ENCODE measurements around the gene GMPPA. TPM values are rescaled to one million over a fixed set of nuclear protein-coding genes. Genes with fewer than 3 reads are reported as not detected.

GMPPA gene
- total RNA-seq, 1 experiment from 2014 or later, result 32.0 TPM

DNA sequence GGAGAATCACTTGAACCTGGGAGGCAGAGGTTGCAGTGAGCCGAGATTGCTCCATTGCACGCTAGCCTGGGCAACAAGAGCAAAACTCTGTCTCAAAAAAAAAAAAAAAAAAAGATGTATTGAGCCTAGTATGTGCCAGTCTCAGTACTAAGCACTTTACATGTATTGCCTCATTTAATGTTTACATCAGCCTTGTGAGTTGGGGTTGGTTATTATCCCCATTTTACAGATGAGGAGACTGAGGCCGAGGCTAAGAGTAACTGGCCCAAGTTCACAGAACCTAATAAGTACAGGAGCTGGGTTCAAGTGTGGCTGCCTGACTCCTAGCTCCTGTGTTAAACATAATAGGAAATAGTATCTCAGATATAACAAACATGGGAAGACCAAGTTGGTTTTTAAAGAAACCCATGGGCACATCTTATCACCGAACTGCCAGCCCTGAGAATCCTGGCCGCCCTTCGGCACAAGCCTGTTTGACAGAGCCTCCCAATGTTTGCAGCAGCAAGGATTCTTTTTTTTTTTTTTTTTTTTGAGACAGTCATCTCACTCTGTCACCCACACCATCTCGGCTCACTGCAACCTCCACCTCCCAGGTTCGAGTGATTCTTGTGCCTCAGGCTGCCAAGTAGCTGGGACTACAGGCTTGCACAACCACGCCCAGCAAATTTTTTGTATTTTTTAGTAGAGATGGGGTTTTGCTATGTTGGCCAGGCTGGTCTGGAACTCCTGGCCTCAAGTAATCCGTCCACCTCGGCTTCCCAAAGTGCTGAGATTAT lies 24.2 kb upstream of the GMPPA start:
- no peaks in the 10 kb centered on the region for H3K27me3 ChIP-seq (ENCODE audit: insufficient read depth, low read length)
- H3K18ac ChIP-seq (ENCODE audit: insufficient read length, low read depth, low read length), result no peak overlapping the region
- H2BK20ac ChIP-seq (ENCODE audit: low read depth, low read length, poor library complexity, severe bottlenecking), result no peak overlapping the region
- no peak overlapping the region for H3K23ac ChIP-seq (ENCODE audit: insufficient read length, low read depth, low read length)
- no peak overlapping the region for H4K8ac ChIP-seq (replicated peaks; ENCODE audit: insufficient read length, low read depth, low read length)
- no peak overlapping the region for H2BK120ac ChIP-seq (ENCODE audit: low read depth, low read length, poor library complexity, severe bottlenecking)
- no peak overlapping the region for H2BK12ac ChIP-seq (ENCODE audit: insufficient read length, low read depth, low read length)
- TF ChIP-seq CTCF (conservative IDR thresholded peaks at IDR 0.05), result no peak
- no peak overlapping the region for H3K4ac ChIP-seq (ENCODE audit: low read depth, low read length)
- no peak overlapping the region for H2AK5ac ChIP-seq (ENCODE audit: insufficient read length, low read length)
- no peaks in the 10 kb centered on the region; a peak in 2 of 5 replicates for H3K9me3 Mint-ChIP-seq
- no peak overlapping the region for H3K4me2 ChIP-seq (ENCODE audit: insufficient read depth, insufficient read length, low read length)
- no CpG with 5 or more reads among the region's 11 CpGs for WGBS (ENCODE audit: extremely low coverage, insufficient read length, low lambda C conversion rate)
- H2BK5ac ChIP-seq (ENCODE audit: insufficient read length, low read length), result no peak overlapping the region
- H4K20me1 ChIP-seq (ENCODE audit: control insufficient read depth, insufficient read depth, insufficient read length), result no peaks in the 10 kb centered on the region
- H3K27ac Mint-ChIP-seq, result no peak overlapping the region
- no peaks in the 10 kb centered on the region for H3K79me2 ChIP-seq (ENCODE audit: insufficient read depth, low read length)
- H3K14ac ChIP-seq (ENCODE audit: insufficient read depth, low read length), result no peak overlapping the region
- no peak overlapping the region for H3K4me3 Mint-ChIP-seq
- peaks cover 7% of the 10 kb centered on the region for H3K27me3 Mint-ChIP-seq (ENCODE audit: low read depth)
- peaks cover 0 to 4% (median 0%) of the 10 kb centered on the region in 3 experiments; a peak in 3 of 7 replicates for H3K36me3 Mint-ChIP-seq (ENCODE audit: insufficient read depth in 1 of 3, low read depth in 3 of 3)
- H3K4me1 ChIP-seq (ENCODE audit: insufficient read depth, low read length), result no peaks in the 10 kb centered on the region
- no peak overlapping the region for H4K5ac ChIP-seq (ENCODE audit: insufficient read length, low read depth, low read length)
- no peak overlapping the region for H4K91ac ChIP-seq (ENCODE audit: insufficient read length, low read depth, low read length)
- no peak for DNase-seq
- H2BK15ac ChIP-seq (ENCODE audit: low read depth, low read length), result no peak overlapping the region
- H3K9ac ChIP-seq (ENCODE audit: extremely low read depth, insufficient read length, low read length), result no peak overlapping the region
- H3K23me2 ChIP-seq (ENCODE audit: insufficient read length, low read depth, low read length, poor library complexity, severe bottlenecking), result peaks cover 2% of the 10 kb centered on the region
- H3K4me1 Mint-ChIP-seq, result peaks cover 18 to 23% of the 10 kb centered on the region in 2 experiments
- no peak overlapping the region for H2AFZ ChIP-seq (ENCODE audit: low read length)
- H3K27ac ChIP-seq (ENCODE audit: insufficient read length, low read depth, low read length), result no peak overlapping the region
- no peaks in the 10 kb centered on the region for H3K9me3 ChIP-seq (ENCODE audit: control insufficient read depth, low read depth, low read length)
- no peak overlapping the region for H3T11ph ChIP-seq (ENCODE audit: low read length)
- H3K56ac ChIP-seq (ENCODE audit: insufficient read length, low read depth, low read length), result no peak overlapping the region
- no peaks in the 10 kb centered on the region for H3K79me1 ChIP-seq (ENCODE audit: insufficient read depth, low read depth, low read length, poor library complexity, severe bottlenecking)
